ENCODE measurements around the gene MUC6. TPM values are rescaled to one million over a fixed set of nuclear protein-coding genes. Genes with fewer than 3 reads are reported as not detected.

Gene MUC6
- total and polyA plus RNA-seq, 2 donors (not counting 3 experiments of a cell fraction or from before 2014, with no cell fraction given): not detected

- ChIA-PET POLR2A (no interaction called here), CTCF (interaction anchor here (0.8 kb wide), 1 partner anchor 248 kb away, joined by 3 read pairs; no protein-coding TSS in a partner anchor)
- Histone ChIP-seq H3K4me1 (ENCODE audit: control insufficient read depth, extremely low read depth, insufficient read depth, low read length) (no peaks in the 10 kb centered on the region), H3K9ac (replicated peaks; ENCODE audit: extremely low read depth, insufficient read depth, low read length) (no peak overlapping the region), H4K20me1 (replicated peaks; ENCODE audit: control insufficient read depth, extremely low read depth, insufficient read depth, low read length) (no peaks in the 10 kb centered on the region), H3K27ac (ENCODE audit: insufficient read depth, low read depth, low read length) (no peak overlapping the region), H3K9me3 (replicated peaks; ENCODE audit: control insufficient read depth, insufficient read depth, low read length) (no peaks in the 10 kb centered on the region), H3K79me2 (ENCODE audit: control insufficient read depth, insufficient read depth, low read length) (no peaks in the 10 kb centered on the region), H3K27me3 (ENCODE audit: control insufficient read depth in 2 of 2, insufficient read depth in 2 of 2, low read length in 2 of 2) (no peaks in the 10 kb centered on the region), H2AFZ (ENCODE audit: low read depth, low read length) (no peak overlapping the region), H3K36me3 (ENCODE audit: control insufficient read depth in 2 of 2, extremely low read depth in 1 of 2, insufficient read depth in 2 of 2, low read length in 2 of 2) (no peaks in the 10 kb centered on the region), H3K4me3 (replicated peaks in 1 of 3; ENCODE audit: insufficient read depth in 1 of 3, low read depth in 1 of 3, low read length in 3 of 3) (no peak overlapping the region), H3K9me1 (replicated peaks; ENCODE audit: control insufficient read depth, extremely low read depth, insufficient read depth, low read length) (no peaks in the 10 kb centered on the region), H3K4me2 (ENCODE audit: insufficient read depth, low read length) (no peak overlapping the region)
- TF ChIP-seq GATA2 (IDR thresholded peaks at IDR 0.05; ENCODE audit: insufficient read depth, insufficient read length, low read depth, low read length) (no peak), POLR2AphosphoS5 (IDR thresholded peaks at IDR 0.05; ENCODE audit: insufficient read depth, low read depth, low read length) (no peak), FOS (IDR thresholded peaks at IDR 0.05; ENCODE audit: borderline replicate concordance, insufficient read depth, low read length) (no peak), MYC (IDR thresholded peaks at IDR 0.05; ENCODE audit: low read depth, low read length) (no peak)
- TF ChIP-seq, protein P1, sequence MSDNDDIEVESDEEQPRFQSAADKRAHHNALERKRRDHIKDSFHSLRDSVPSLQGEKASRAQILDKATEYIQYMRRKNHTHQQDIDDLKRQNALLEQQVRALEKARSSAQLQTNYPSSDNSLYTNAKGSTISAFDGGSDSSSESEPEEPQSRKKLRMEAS (IDR thresholded peaks at IDR 0.05; ENCODE audit: insufficient read depth, insufficient read length): no peak
- dilution Hi-C loops (cut with MboI; ENCODE audit: extremely low pct_ligation_motif_present, low sequenced_read_pairs): no loop called here
- BruUV-seq (replicated peaks): no TSS peak
- FAIRE-seq (no peak), DNase-seq (ENCODE audit: low read depth, low spot score) (no peak)
- intact Hi-C loops (cut with micrococcal nuclease): no loop called here
Measured at GRCh38 chr11:1026641-1027482, 9.7 kb downstream of the MUC6 start.

- FAIRE-seq (no peak), DNase-seq (ENCODE audit: low read depth, low spot score) (no peak)
- CTCF ChIA-PET: interaction anchor here (0.8 kb wide), 1 partner anchor 248 kb away, joined by 3 read pairs; no protein-coding TSS in a partner anchor
- POLR2A ChIA-PET: no interaction called here
- no peaks in the 10 kb centered on the region for H3K4me1 ChIP-seq (ENCODE audit: control insufficient read depth, extremely low read depth, insufficient read depth, low read length)
- H3K27me3 ChIP-seq (ENCODE audit: control insufficient read depth in 2 of 2, insufficient read depth in 2 of 2, low read length in 2 of 2): no peaks in the 10 kb centered on the region
- TF ChIP-seq GATA2 (IDR thresholded peaks at IDR 0.05; ENCODE audit: insufficient read depth, insufficient read length, low read depth, low read length) (no peak), EZH2 (IDR thresholded peaks at IDR 0.05; ENCODE audit: borderline replicate concordance, low read depth, low read length, severe bottlenecking) (no peak), MYC (IDR thresholded peaks at IDR 0.05; ENCODE audit: low read depth, low read length) (no peak), FOS (IDR thresholded peaks at IDR 0.05; ENCODE audit: borderline replicate concordance, insufficient read depth, low read length) (no peak)
- H3K79me2 ChIP-seq (ENCODE audit: control insufficient read depth, insufficient read depth, low read length): no peaks in the 10 kb centered on the region
- no peak overlapping the region for H3K4me2 ChIP-seq (ENCODE audit: insufficient read depth, low read length)
- no peaks in the 10 kb centered on the region for H3K9me1 ChIP-seq (replicated peaks; ENCODE audit: control insufficient read depth, extremely low read depth, insufficient read depth, low read length)
- no peaks in the 10 kb centered on the region for H4K20me1 ChIP-seq (replicated peaks; ENCODE audit: control insufficient read depth, extremely low read depth, insufficient read depth, low read length)
- intact Hi-C loops (cut with micrococcal nuclease): no loop called here
- dilution Hi-C loops (cut with MboI; ENCODE audit: extremely low pct_ligation_motif_present, low sequenced_read_pairs): no loop called here
- H3K4me3 ChIP-seq (replicated peaks in 1 of 3; ENCODE audit: insufficient read depth in 1 of 3, low read depth in 1 of 3, low read length in 3 of 3): no peak overlapping the region
- H3K36me3 ChIP-seq (ENCODE audit: control insufficient read depth in 2 of 2, extremely low read depth in 1 of 2, insufficient read depth in 2 of 2, low read length in 2 of 2): no peaks in the 10 kb centered on the region
- no peaks in the 10 kb centered on the region for H3K9me3 ChIP-seq (replicated peaks; ENCODE audit: control insufficient read depth, insufficient read depth, low read length)
- no peak overlapping the region for H3K9ac ChIP-seq (replicated peaks; ENCODE audit: extremely low read depth, insufficient read depth, low read length)
- H3K27ac ChIP-seq (ENCODE audit: insufficient read depth, low read depth, low read length): no peak overlapping the region
- BruUV-seq (replicated peaks): no TSS peak
- no peak overlapping the region for H2AFZ ChIP-seq (ENCODE audit: low read depth, low read length)
Measured at GRCh38 chr11:1026163-1026450, 10.4 kb downstream of the MUC6 start.
